IPS-18a (cell line): ENCODE measurements around the gene NOL4L.

Source experiments
- H3K27ac ChIP-seq: one replicate; pipeline ENCODE4 v1.5.1; 2013; ENCODE audit warnings: low read length
- H3K27me3 ChIP-seq: one replicate; pipeline ENCODE4 v1.6.1; 2013; ENCODE audit warnings: mild to moderate bottlenecking, low read length; ENCODE audit not compliant: control insufficient read depth, insufficient read depth
- H3K36me3 ChIP-seq: one replicate; pipeline ENCODE4 v1.6.1; 2013; ENCODE audit warnings: low read depth, low read length; ENCODE audit not compliant: control insufficient read depth
- H3K4me1 ChIP-seq: one replicate; pipeline ENCODE4 v1.6.1; 2013; ENCODE audit warnings: low read depth, low read length; ENCODE audit not compliant: control insufficient read depth
- H3K4me3 ChIP-seq: one replicate; pipeline ENCODE4 v1.5.1; 2013; ENCODE audit warnings: low read length
- H3K9ac ChIP-seq: one replicate; pipeline ENCODE4 v1.6.1; 2013; ENCODE audit warnings: mild to moderate bottlenecking, low read length, moderate library complexity
- H3K9me3 ChIP-seq: one replicate; pipeline ENCODE4 v1.6.1; 2013; ENCODE audit warnings: low read depth, low read length; ENCODE audit not compliant: control insufficient read depth

NOL4L gene

GRCh38 chr20:32624687-32625345, 39.7 kb upstream of the NOL4L start:
- Histone ChIP-seq H3K27me3 (no peaks in the 10 kb centered on the region), H3K4me3 (no peak overlapping the region), H3K9me3 (no peaks in the 10 kb centered on the region), H3K9ac (no peak overlapping the region), H3K4me1 (peaks cover 4% of the 10 kb centered on the region), H3K36me3 (no peaks in the 10 kb centered on the region), H3K27ac (no peak overlapping the region)

GRCh38 chr20:32623667-32624157, 38.6 kb upstream of the NOL4L start:
- H3K4me1 ChIP-seq = peaks cover 4% of the 10 kb centered on the region
- no peak overlapping the region for H3K9ac ChIP-seq
- H3K27ac ChIP-seq = no peak overlapping the region

GRCh38 chr20:32622585-32623468, 37.7 kb upstream of the NOL4L start:
- no peaks in the 10 kb centered on the region for H3K36me3 ChIP-seq
- H3K27ac ChIP-seq = no peak overlapping the region
- no peak overlapping the region for H3K4me3 ChIP-seq
- no peaks in the 10 kb centered on the region for H3K27me3 ChIP-seq
- H3K4me1 ChIP-seq = peaks cover 4% of the 10 kb centered on the region
- no peak overlapping the region for H3K9ac ChIP-seq
- H3K9me3 ChIP-seq = no peaks in the 10 kb centered on the region

More at GRCh38 chr20:32623667-32624157, 38.6 kb upstream of the NOL4L start:
- Histone ChIP-seq H3K27me3 (no peaks in the 10 kb centered on the region), H3K9me3 (no peaks in the 10 kb centered on the region), H3K36me3 (no peaks in the 10 kb centered on the region), H3K4me3 (no peak overlapping the region)

- Histone ChIP-seq H3K4me1 (no peaks in the 10 kb centered on the region), H3K9me3 (no peaks in the 10 kb centered on the region), H3K36me3 (no peaks in the 10 kb centered on the region), H3K27me3 (no peaks in the 10 kb centered on the region), H3K9ac (no peak overlapping the region), H3K4me3 (no peak overlapping the region), H3K27ac (no peak overlapping the region)
These were observed 36.9 kb upstream of the NOL4L start for GRCh38 chr20:32621891-32622584.

GRCh38 chr20:32621071-32621890, 36.1 kb upstream of the NOL4L start:
- no peak overlapping the region for H3K9ac ChIP-seq
- no peak overlapping the region for H3K4me3 ChIP-seq
- no peak overlapping the region for H3K27ac ChIP-seq
- H3K27me3 ChIP-seq = no peaks in the 10 kb centered on the region
- H3K36me3 ChIP-seq = no peaks in the 10 kb centered on the region
- H3K9me3 ChIP-seq = no peaks in the 10 kb centered on the region
- H3K4me1 ChIP-seq = no peaks in the 10 kb centered on the region

GRCh38 chr20:32619586-32619985, 34.5 kb upstream of the NOL4L start:
- H3K36me3 ChIP-seq = no peaks in the 10 kb centered on the region
- H3K9ac ChIP-seq = no peak overlapping the region
- H3K4me3 ChIP-seq = no peak overlapping the region
- H3K27me3 ChIP-seq = no peaks in the 10 kb centered on the region
- no peaks in the 10 kb centered on the region for H3K9me3 ChIP-seq
- H3K4me1 ChIP-seq = no peaks in the 10 kb centered on the region
- H3K27ac ChIP-seq = no peak overlapping the region

GRCh38 chr20:32614772-32615171, 29.6 kb upstream of the NOL4L start:
- Histone ChIP-seq H3K4me3 (no peak overlapping the region), H3K9me3 (no peaks in the 10 kb centered on the region), H3K36me3 (no peaks in the 10 kb centered on the region), H3K27ac (no peak overlapping the region), H3K4me1 (no peaks in the 10 kb centered on the region), H3K27me3 (no peaks in the 10 kb centered on the region), H3K9ac (no peak overlapping the region)

- H3K27me3 ChIP-seq = no peaks in the 10 kb centered on the region
- no peaks in the 10 kb centered on the region for H3K9me3 ChIP-seq
These were observed 29.2 kb upstream of the NOL4L start for GRCh38 chr20:32614303-32614702.

GRCh38 chr20:32613192-32614053, 28.3 kb upstream of the NOL4L start:
- Histone ChIP-seq H3K9ac (no peak overlapping the region), H3K9me3 (no peaks in the 10 kb centered on the region), H3K4me3 (no peak overlapping the region), H3K27me3 (no peaks in the 10 kb centered on the region), H3K4me1 (no peaks in the 10 kb centered on the region), H3K36me3 (no peaks in the 10 kb centered on the region), H3K27ac (no peak overlapping the region)

More at GRCh38 chr20:32614303-32614702, 29.2 kb upstream of the NOL4L start:
- no peak overlapping the region for H3K27ac ChIP-seq
- H3K36me3 ChIP-seq = no peaks in the 10 kb centered on the region
- H3K4me1 ChIP-seq = no peaks in the 10 kb centered on the region
- H3K9ac ChIP-seq = no peak overlapping the region
- H3K4me3 ChIP-seq = no peak overlapping the region

GRCh38 chr20:32612351-32613191, 27.4 kb upstream of the NOL4L start:
- H3K9ac ChIP-seq = no peak overlapping the region
- no peak overlapping the region for H3K4me3 ChIP-seq
- no peak overlapping the region for H3K27ac ChIP-seq
- H3K27me3 ChIP-seq = no peaks in the 10 kb centered on the region
- H3K9me3 ChIP-seq = no peaks in the 10 kb centered on the region
- no peaks in the 10 kb centered on the region for H3K36me3 ChIP-seq
- H3K4me1 ChIP-seq = no peaks in the 10 kb centered on the region
